GM06990 (cell line): ENCODE measurements around the gene PSPN.

Experiments
- DNase-seq: peaks from one replicate; pipeline ENCODE4 v3.0.0-alpha.2; 2011; ENCODE audit not compliant: insufficient read length; ENCODE audit errors: extremely low read depth
- H3K27me3 ChIP-seq: replicated peaks from 2 replicates; pipeline ENCODE4 v1.6.0; 2011; ENCODE audit warnings: low read length; ENCODE audit not compliant: control insufficient read depth, insufficient read depth
- H3K36me3 ChIP-seq: 2 replicates; pipeline ENCODE4 v1.5.1; 2011; ENCODE audit warnings: low read length; ENCODE audit not compliant: control insufficient read depth, insufficient read depth
- H3K4me3 ChIP-seq: replicated peaks from 2 replicates; pipeline ENCODE4 v1.5.1; 2011; ENCODE audit warnings: low read depth, mild to moderate bottlenecking, control low read depth, low read length
- CTCF ChIP-seq: IDR thresholded peaks from 2 replicates; pipeline ENCODE4 v1.5.1; 2011; ENCODE audit warnings: low read length, control low read depth, mild to moderate bottlenecking, inconsistent platforms; ENCODE audit not compliant: insufficient read depth, poor library complexity, severe bottlenecking

The PSPN gene

GRCh38 chr19:6396305-6396704, 20.6 kb upstream of the PSPN start:
- DNase-seq: no peak
- TF ChIP-seq CTCF: no peak
- no peak overlapping the region for H3K4me3 ChIP-seq
- H3K27me3 ChIP-seq: no peaks in the 10 kb centered on the region
- peaks cover 2% of the 10 kb centered on the region; the same call in 1 of the 2 replicates for H3K36me3 ChIP-seq

GRCh38 chr19:6394831-6395230, 19.1 kb upstream of the PSPN start:
- DNase-seq: no peak
- Histone ChIP-seq H3K36me3 (peaks cover 2% of the 10 kb centered on the region; the same call in 1 of the 2 replicates), H3K27me3 (no peaks in the 10 kb centered on the region), H3K4me3 (no peak overlapping the region)
- no peak for TF ChIP-seq CTCF

- Histone ChIP-seq H3K27me3 (no peaks in the 10 kb centered on the region), H3K36me3 (peaks cover 6% of the 10 kb centered on the region), H3K4me3 (peak overlapping the region; percentile 87)
- DNase-seq: no peak
- no peak for TF ChIP-seq CTCF
Measured at GRCh38 chr19:6393983-6394412, 18.3 kb upstream of the PSPN start.

GRCh38 chr19:6393074-6393982, 17.6 kb upstream of the PSPN start, which contains the start of gene GTF2F1:
GTF2F1 (minus strand) TSS chr19:6393164; CDS start chr19:6392995, 169 bp downstream.
- H3K27me3 ChIP-seq: no peaks in the 10 kb centered on the region
- peak; percentile 92 for DNase-seq
- H3K4me3 ChIP-seq: peak within 1 kb of the TSS; percentile 87
- peaks cover 11% of the 10 kb centered on the region for H3K36me3 ChIP-seq
- TF ChIP-seq CTCF: peak; percentile 24

GRCh38 chr19:6392221-6393073, 16.7 kb upstream of the PSPN start:
- Histone ChIP-seq H3K27me3 (no peaks in the 10 kb centered on the region), H3K36me3 (peaks cover 17% of the 10 kb centered on the region), H3K4me3 (peak overlapping the region; percentile 87)
- no peak for DNase-seq
- TF ChIP-seq CTCF: no peak
